ENCODE results near the gene OR4D9. TPM values are rescaled to one million over a fixed set of nuclear protein-coding genes. Genes with fewer than 3 reads are reported as not detected.

The OR4D9 gene
- total RNA-seq, 1 experiment from 2014 or later, result not detected

DNA sequence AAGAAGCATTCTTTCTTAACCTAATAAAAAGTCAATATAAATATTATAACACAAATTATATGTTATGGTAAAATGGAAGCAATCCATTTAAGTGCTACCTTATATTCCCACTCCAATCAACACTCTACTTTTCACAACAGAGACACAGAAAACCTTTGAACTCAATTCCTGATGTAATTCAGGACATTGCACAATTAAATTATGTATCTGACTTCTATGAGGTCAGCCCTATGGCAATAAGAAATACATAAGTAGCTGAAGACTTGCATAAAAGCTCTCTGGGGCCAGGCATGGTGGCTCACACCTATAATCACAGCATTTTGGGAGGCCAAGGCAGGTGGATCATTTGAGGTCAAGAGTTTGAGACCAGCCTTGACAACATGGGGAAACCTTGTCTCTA is 31.4 kb upstream of the OR4D9 start:
- intact Hi-C loops (cut with micrococcal nuclease; ENCODE audit: unreplicated experiment), result no loop called here
- CTCF ChIA-PET, result interaction anchor here (0.6 kb wide), 1 partner anchor 214 kb away, joined by 3 read pairs; no protein-coding TSS in a partner anchor
- ATAC-seq, result no peak

DNA sequence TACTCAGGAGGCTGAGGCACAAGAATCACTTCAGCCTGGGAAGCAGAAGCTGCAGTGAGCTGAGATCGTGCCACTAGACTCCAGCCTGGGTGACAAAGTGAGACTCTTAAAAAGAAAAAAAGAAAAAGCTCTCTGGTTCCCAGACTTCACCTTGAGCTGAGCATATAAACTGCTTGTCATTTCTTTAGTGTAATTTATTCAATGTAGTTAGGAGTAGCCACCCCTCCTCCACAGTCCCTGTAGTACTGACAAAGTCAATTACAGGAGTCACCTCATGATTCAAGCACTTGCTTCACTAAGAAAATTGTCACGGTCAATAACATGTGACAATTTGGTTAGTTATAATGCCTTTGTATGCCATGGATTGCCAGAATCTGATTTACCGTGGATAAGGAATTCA is 31.0 kb upstream of the OR4D9 start:
- Histone ChIP-seq H3K4me3 (ENCODE audit: low read depth in 2 of 2, low read length in 2 of 2) (no peak overlapping the region), H3K9me3 (ENCODE audit: control insufficient read depth, insufficient read depth, low read depth, low read length) (no peaks in the 10 kb centered on the region), H3K27me3 (ENCODE audit: control insufficient read depth, insufficient read depth, low read length) (peaks cover 4% of the 10 kb centered on the region; the same call in 1 of the 2 replicates), H3K4me1 (ENCODE audit: control insufficient read depth, insufficient read depth, low read length) (no peaks in the 10 kb centered on the region), H3K36me3 (ENCODE audit: control insufficient read depth, insufficient read depth, low read length) (no peaks in the 10 kb centered on the region), H3K27ac (ENCODE audit: low read length) (no peak overlapping the region)
- CTCF ChIA-PET, result interaction anchor here (0.6 kb wide), 1 partner anchor 214 kb away, joined by 3 read pairs; no protein-coding TSS in a partner anchor
- no peak for TF ChIP-seq TCF7L2 (IDR thresholded peaks at IDR 0.05; ENCODE audit: low read depth, low read length)
- TF ChIP-seq, protein P1, sequence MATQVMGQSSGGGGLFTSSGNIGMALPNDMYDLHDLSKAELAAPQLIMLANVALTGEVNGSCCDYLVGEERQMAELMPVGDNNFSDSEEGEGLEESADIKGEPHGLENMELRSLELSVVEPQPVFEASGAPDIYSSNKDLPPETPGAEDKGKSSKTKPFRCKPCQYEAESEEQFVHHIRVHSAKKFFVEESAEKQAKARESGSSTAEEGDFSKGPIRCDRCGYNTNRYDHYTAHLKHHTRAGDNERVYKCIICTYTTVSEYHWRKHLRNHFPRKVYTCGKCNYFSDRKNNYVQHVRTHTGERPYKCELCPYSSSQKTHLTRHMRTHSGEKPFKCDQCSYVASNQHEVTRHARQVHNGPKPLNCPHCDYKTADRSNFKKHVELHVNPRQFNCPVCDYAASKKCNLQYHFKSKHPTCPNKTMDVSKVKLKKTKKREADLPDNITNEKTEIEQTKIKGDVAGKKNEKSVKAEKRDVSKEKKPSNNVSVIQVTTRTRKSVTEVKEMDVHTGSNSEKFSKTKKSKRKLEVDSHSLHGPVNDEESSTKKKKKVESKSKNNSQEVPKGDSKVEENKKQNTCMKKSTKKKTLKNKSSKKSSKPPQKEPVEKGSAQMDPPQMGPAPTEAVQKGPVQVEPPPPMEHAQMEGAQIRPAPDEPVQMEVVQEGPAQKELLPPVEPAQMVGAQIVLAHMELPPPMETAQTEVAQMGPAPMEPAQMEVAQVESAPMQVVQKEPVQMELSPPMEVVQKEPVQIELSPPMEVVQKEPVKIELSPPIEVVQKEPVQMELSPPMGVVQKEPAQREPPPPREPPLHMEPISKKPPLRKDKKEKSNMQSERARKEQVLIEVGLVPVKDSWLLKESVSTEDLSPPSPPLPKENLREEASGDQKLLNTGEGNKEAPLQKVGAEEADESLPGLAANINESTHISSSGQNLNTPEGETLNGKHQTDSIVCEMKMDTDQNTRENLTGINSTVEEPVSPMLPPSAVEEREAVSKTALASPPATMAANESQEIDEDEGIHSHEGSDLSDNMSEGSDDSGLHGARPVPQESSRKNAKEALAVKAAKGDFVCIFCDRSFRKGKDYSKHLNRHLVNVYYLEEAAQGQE (IDR thresholded peaks at IDR 0.05; ENCODE audit: insufficient read depth in 1 of 2, low read depth in 2 of 2, low read length in 1 of 2), result no peak
- POLR2A ChIA-PET, result interaction anchor here (0.5 kb wide), 1 partner anchor 19 kb away, joined by 3 read pairs; no protein-coding TSS in a partner anchor
- intact Hi-C loops (cut with micrococcal nuclease; ENCODE audit: unreplicated experiment), result no loop called here
- in situ Hi-C loops (cut with HindIII; ENCODE audit: low pct_unique_long_range_greater_than_20kb, low sequenced_read_pairs), result no loop called here
- DNase-seq (ENCODE audit: low read depth, low spot score), result no peak
- no TSS peak for BruUV-seq (replicated peaks)
- ATAC-seq, result no peak

More for the DNA sequence above, 31.4 kb upstream of the OR4D9 start:
- H3K27me3 ChIP-seq (ENCODE audit: control insufficient read depth, insufficient read depth, low read length), result peaks cover 4% of the 10 kb centered on the region; the same call in 1 of the 2 replicates
- POLR2A ChIA-PET, result interaction anchor here (0.5 kb wide), 1 partner anchor 19 kb away, joined by 3 read pairs; no protein-coding TSS in a partner anchor
- in situ Hi-C loops (cut with HindIII; ENCODE audit: low pct_unique_long_range_greater_than_20kb, low sequenced_read_pairs), result no loop called here
- no peaks in the 10 kb centered on the region for H3K4me1 ChIP-seq (ENCODE audit: control insufficient read depth, insufficient read depth, low read length)
- no TSS peak for BruUV-seq (replicated peaks)
- H3K27ac ChIP-seq (ENCODE audit: low read length), result no peak overlapping the region
- no peak for DNase-seq (ENCODE audit: low read depth, low spot score)
- H3K36me3 ChIP-seq (ENCODE audit: control insufficient read depth, insufficient read depth, low read length), result no peaks in the 10 kb centered on the region
- no peaks in the 10 kb centered on the region for H3K9me3 ChIP-seq (ENCODE audit: control insufficient read depth, insufficient read depth, low read depth, low read length)
- no peak overlapping the region for H3K4me3 ChIP-seq (ENCODE audit: low read depth in 2 of 2, low read length in 2 of 2)
- TF ChIP-seq SIN3A (IDR thresholded peaks at IDR 0.05; ENCODE audit: borderline replicate concordance, insufficient read depth, low read depth, low read length) (no peak), POLR2AphosphoS5 (IDR thresholded peaks at IDR 0.05; ENCODE audit: low read depth, low read length) (no peak), TCF7L2 (IDR thresholded peaks at IDR 0.05; ENCODE audit: low read depth, low read length) (no peak)
- TF ChIP-seq, protein P2, sequence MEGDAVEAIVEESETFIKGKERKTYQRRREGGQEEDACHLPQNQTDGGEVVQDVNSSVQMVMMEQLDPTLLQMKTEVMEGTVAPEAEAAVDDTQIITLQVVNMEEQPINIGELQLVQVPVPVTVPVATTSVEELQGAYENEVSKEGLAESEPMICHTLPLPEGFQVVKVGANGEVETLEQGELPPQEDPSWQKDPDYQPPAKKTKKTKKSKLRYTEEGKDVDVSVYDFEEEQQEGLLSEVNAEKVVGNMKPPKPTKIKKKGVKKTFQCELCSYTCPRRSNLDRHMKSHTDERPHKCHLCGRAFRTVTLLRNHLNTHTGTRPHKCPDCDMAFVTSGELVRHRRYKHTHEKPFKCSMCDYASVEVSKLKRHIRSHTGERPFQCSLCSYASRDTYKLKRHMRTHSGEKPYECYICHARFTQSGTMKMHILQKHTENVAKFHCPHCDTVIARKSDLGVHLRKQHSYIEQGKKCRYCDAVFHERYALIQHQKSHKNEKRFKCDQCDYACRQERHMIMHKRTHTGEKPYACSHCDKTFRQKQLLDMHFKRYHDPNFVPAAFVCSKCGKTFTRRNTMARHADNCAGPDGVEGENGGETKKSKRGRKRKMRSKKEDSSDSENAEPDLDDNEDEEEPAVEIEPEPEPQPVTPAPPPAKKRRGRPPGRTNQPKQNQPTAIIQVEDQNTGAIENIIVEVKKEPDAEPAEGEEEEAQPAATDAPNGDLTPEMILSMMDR (IDR thresholded peaks at IDR 0.05), result no peak
- TF ChIP-seq, protein P1 (IDR thresholded peaks at IDR 0.05; ENCODE audit: insufficient read depth in 1 of 2, low read depth in 2 of 2, low read length in 1 of 2), result no peak
